Right atrium auricular region (tissue), 2 donors: ENCODE results near the gene PCK1. TPM values are rescaled to one million over a fixed set of nuclear protein-coding genes. Genes with fewer than 3 reads are reported as not detected.

Source experiments
- DNase-seq: peaks from one replicate; pipeline ENCODE4 v3.0.0-alpha.2; 2019; ENCODE audit warnings: low spot score
- H3K27ac ChIP-seq, 2 donors: fragments of 200-600 bp; sonication (generic); 1 replicate in 1 of 2; 2 replicates in 1 of 2; pipeline ENCODE4 v1.5.1; 2016 to 2019
- H3K27me3 ChIP-seq, 2 donors: fragments of 200-600 bp; sonication (generic); one replicate each; pipeline versions ENCODE4 v1.5.1 to v1.6.0; 2017 to 2019
- H3K36me3 ChIP-seq: fragments of 200-600 bp; sonication (generic); one replicate; pipeline ENCODE4 v1.5.1; 2016
- H3K4me1 ChIP-seq, 2 donors: fragments of 200-600 bp; sonication (generic); one replicate each; pipeline versions ENCODE4 v1.5.1 to v1.6.0; 2017 to 2019
- H3K4me3 ChIP-seq, 2 donors: fragments of 200-600 bp; sonication (generic); 1 replicate in 1 of 2; 2 replicates in 1 of 2; pipeline ENCODE4 v1.5.1; 2017 to 2019; ENCODE audit warnings: mild to moderate bottlenecking in 1 of 2, moderate library complexity in 1 of 2
- H3K9me3 ChIP-seq, 2 donors: fragments of 200-600 bp; sonication (generic); one replicate each; pipeline ENCODE4 v1.5.1; 2019
- total RNA-seq, 2 donors: library from RNA; depleted of rRNA; stranded (reverse); fragments of >200 nt; gene quantifications; one replicate each; pipeline ENCODE4 v1.1.0, GENCODE V29; 2016
- TF ChIP-seq, protein P1 (sequence below), 2 donors: fragments of 200-600 bp; sonication (generic); IDR thresholded peaks; one replicate each; pipeline ENCODE4 v1.5.1; 2019; ENCODE audit warnings: antibody characterized with exemption in 2 of 2

PCK1 gene
- total RNA-seq, 2 donors from 2014 or later, result 0.52 to 4.7 TPM

DNA sequence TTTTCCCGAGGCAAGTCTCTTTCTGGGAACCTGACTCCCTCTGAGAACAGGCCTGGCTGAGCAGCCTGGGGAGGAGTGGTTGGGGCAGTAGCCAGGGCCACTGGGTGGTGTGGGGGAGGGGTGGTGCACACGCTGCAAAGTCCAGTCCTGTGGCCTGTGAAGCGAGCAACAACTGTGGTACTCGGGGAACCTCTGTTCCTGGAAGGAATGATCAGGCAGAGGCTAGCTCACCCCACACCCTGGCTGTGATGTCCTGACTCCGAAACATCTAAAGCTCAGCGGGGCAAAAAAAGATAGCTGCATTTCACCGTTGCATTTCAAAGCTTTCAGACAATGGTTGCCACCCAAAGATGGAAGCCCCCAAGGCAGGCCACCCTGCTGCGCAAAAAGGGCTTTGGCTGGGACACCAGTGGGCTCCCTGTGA lies 25.5 kb downstream of the PCK1 start:
- DNase-seq, result no peak
- Histone ChIP-seq H3K36me3 (no peaks in the 10 kb centered on the region), H3K4me3 (no peak overlapping the region), H3K27me3 (no peaks in the 10 kb centered on the region), H3K27ac (no peak overlapping the region), H3K9me3 (peaks cover 0 to 8% of the 10 kb centered on the region in 2 donors), H3K4me1 (no peaks in the 10 kb centered on the region)
- TF ChIP-seq, protein P1, sequence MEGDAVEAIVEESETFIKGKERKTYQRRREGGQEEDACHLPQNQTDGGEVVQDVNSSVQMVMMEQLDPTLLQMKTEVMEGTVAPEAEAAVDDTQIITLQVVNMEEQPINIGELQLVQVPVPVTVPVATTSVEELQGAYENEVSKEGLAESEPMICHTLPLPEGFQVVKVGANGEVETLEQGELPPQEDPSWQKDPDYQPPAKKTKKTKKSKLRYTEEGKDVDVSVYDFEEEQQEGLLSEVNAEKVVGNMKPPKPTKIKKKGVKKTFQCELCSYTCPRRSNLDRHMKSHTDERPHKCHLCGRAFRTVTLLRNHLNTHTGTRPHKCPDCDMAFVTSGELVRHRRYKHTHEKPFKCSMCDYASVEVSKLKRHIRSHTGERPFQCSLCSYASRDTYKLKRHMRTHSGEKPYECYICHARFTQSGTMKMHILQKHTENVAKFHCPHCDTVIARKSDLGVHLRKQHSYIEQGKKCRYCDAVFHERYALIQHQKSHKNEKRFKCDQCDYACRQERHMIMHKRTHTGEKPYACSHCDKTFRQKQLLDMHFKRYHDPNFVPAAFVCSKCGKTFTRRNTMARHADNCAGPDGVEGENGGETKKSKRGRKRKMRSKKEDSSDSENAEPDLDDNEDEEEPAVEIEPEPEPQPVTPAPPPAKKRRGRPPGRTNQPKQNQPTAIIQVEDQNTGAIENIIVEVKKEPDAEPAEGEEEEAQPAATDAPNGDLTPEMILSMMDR (IDR thresholded peaks at IDR 0.05), result no peak

DNA sequence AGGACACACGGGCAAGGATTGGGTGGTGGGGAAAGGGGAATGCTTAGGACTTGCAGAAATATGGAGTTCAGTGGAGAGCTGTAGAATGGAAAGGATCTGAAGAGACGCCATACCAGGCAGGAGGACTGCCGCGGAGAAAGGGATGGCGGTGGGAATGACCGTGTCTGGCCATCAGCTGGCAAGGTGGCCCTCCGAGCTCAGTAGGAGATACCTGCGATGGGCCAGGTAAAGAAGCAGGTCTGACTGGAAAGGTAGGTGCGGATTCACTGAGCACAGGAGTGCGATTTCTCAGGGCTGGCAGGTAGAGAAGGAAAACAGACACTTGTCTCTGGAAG lies 26.0 kb downstream of the PCK1 start:
- Histone ChIP-seq H3K4me1 (no peaks in the 10 kb centered on the region), H3K9me3 (peaks cover 0 to 8% of the 10 kb centered on the region in 2 donors), H3K36me3 (no peaks in the 10 kb centered on the region), H3K4me3 (no peak overlapping the region), H3K27me3 (no peaks in the 10 kb centered on the region), H3K27ac (no peak overlapping the region)
- no peak for DNase-seq
- TF ChIP-seq, protein P1 (IDR thresholded peaks at IDR 0.05), result no peak

DNA sequence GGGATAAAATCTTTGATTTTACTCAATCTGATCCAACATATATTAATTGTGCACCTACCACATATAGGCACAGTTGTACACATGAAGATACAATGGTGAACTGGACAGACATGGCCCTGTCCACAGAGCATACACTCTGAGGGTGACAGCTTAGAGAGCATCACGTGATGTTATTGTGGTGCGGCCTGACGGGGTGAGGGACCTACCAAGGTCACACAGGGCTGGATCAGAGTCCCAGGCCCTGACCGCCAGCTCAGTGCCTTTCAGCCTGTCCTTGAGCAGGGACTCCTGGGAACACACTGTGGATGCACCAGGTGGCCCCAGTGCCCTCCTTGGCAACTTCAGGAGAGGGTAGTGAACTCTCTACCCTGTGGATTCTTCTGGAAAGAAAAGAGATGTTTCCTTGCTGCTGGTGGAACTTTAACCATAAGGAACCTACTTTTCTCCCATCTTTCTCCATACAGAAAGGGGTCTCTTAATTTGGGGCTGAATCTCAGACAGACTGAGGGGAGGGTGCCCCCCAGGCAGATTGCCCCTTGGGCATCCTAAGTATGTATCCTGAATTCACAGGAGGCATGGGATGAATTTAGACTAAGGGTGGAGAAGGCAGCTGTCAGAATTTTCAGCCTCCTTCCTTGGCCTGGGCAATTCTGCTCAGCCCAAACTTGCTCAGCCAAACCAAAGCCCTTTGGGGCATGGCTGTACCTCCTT lies 26.5 kb downstream of the PCK1 start:
- no peaks in the 10 kb centered on the region for H3K27me3 ChIP-seq
- no peaks in the 10 kb centered on the region for H3K4me1 ChIP-seq
- DNase-seq, result no peak
- H3K9me3 ChIP-seq, result peaks cover 0 to 8% of the 10 kb centered on the region in 2 donors
- TF ChIP-seq, protein P1 (IDR thresholded peaks at IDR 0.05), result no peak
- H3K4me3 ChIP-seq, result no peak overlapping the region
- no peak overlapping the region for H3K27ac ChIP-seq
- H3K36me3 ChIP-seq, result no peaks in the 10 kb centered on the region

DNA sequence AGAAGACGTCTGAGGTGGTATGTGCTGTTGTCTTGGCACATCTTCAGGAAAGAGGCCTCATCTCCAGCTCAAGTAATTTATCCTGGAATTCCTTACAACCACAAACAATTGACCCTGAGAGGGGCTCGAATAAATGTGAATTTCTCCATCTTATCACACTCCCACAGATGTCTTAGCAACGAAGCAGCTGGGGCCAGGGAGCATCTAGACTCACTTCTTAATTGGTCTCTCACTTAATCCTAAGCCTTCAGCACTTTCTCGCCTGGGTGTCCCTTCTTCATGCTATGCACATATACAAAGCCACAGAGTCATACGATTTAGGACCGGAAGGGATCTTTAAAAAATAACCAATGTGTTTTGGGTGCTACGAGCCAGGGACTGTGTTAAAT lies 27.1 kb downstream of the PCK1 start:
- Histone ChIP-seq H3K9me3 (peaks cover 0 to 8% of the 10 kb centered on the region in 2 donors), H3K36me3 (no peaks in the 10 kb centered on the region), H3K4me1 (no peaks in the 10 kb centered on the region), H3K4me3 (no peak overlapping the region), H3K27me3 (no peaks in the 10 kb centered on the region), H3K27ac (no peak overlapping the region)
- DNase-seq, result no peak
- TF ChIP-seq, protein P1 (IDR thresholded peaks at IDR 0.05), result no peak

DNA sequence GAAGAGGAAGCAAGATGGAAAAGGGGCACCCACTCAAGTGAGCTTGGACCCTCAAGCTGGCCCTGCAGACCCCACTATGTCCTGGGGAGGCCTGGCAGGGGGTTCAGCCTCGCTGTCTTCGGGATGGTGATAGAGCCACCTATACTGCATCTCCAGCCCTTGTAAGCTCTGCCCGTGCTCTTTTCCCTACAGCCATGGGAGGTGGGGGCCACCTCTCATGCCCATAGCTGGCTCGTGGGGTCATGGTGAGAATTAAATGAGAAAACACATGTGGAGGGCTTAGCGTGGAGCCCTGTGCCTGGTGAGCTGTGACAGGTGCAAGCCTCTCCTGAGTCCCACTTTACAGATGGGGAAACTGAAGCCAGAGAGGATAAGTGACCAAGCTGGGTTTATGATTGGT lies 27.7 kb downstream of the PCK1 start:
- Histone ChIP-seq H3K27me3 (no peaks in the 10 kb centered on the region), H3K27ac (no peak overlapping the region), H3K9me3 (peaks cover 0 to 8% of the 10 kb centered on the region in 2 donors), H3K4me1 (no peaks in the 10 kb centered on the region), H3K4me3 (no peak overlapping the region), H3K36me3 (no peaks in the 10 kb centered on the region)
- TF ChIP-seq, protein P1 (IDR thresholded peaks at IDR 0.05), result no peak
- DNase-seq, result no peak
